Measurements from ENCODE around the gene LY6G5C.
"Not testable (repeated sequence)": the region's sequence is repeated elsewhere in the genome, so short reads cannot be mapped to it uniquely, and the experiment has no call there.

Gene LY6G5C

DNA sequence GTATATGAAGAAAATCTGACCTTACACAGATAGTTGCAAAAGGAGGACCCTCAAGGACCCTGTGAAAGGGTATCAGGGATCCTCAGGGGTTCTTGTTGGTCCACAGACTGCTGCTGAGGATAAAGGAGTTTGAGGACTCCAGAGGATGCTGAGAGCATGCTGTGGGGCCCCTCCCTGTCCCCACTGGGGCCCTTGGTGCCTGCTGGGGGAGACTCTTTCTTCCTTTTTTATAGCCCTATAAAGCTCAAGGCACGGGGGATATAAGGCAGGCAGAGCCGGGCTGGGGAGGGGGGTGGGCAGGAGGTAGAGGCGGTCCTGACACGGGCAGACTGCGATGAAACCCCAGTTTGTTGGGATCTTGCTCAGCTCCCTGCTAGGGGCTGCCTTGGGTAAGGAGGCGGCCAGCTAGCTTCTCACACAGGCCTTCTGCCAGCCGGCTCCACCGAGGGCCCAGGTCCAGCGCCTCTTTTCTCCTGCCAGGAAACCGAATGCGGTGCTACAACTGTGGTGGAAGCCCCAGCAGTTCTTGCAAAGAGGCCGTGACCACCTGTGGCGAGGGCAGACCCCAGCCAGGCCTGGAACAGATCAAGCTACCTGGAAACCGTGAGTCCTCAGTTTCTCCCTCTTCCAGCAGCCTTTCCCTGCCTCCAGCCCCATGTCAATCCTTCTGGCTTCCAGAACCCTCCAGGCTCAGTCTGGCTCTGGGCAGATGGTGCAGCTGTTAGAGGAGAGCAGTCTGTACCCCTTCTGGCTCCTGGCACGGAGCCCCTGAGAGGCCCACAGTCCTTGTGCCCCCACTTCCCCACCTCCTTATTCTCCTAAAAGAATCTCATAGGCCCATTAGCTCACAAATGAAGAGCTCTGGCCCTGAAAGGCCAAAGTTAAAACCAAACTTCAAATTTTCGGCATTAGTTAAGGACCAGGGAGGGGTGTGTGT is 34.4 kb upstream of the LY6G5C start, which contains the start of gene LY6G6D:
Gene LY6G6D, plus strand, starts transcription at position 327 of the 937 bp plus-strand sequence. Its CDS starts 8 bp downstream, at position 335.
- in situ Hi-C loops (cut with MboI; ENCODE audit: low sequenced_read_pairs): no loop called here

- in situ Hi-C loops (cut with MboI; ENCODE audit: low sequenced_read_pairs): no loop called here
These were observed 33.3 kb upstream of the LY6G5C start for GRCh38 chr6:31713991-31714684.

GRCh38 chr6:31713465-31713864 is 32.6 kb upstream of the LY6G5C start:
- in situ Hi-C loops (cut with MboI; ENCODE audit: low sequenced_read_pairs): no loop called here

GRCh38 chr6:31712296-31712695 is 31.4 kb upstream of the LY6G5C start:
- in situ Hi-C loops (cut with MboI; ENCODE audit: low sequenced_read_pairs): no loop called here

DNA sequence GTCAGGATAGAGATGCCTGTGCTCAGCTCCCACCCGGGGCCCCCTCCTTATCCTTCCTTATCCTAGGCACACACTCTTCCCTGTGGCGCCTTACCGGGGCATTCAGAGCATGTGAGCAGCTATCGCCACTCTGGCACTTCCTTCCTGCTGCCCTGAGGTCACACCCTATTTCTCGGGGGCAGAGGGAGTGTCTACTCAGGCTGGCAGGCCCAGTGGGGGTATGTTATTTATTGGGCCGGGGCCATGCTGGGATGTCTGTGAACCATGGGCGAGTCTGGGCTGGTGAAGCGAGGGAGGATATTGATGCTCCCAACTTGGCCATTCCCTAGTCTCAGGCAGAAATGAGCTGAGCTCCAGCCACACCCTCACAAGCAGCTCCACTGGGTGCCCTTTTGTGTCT is 30.4 kb upstream of the LY6G5C start:
- in situ Hi-C loops (cut with MboI; ENCODE audit: low sequenced_read_pairs): no loop called here

- in situ Hi-C loops (cut with MboI; ENCODE audit: low sequenced_read_pairs): no loop called here
These were observed 29.8 kb upstream of the LY6G5C start for GRCh38 chr6:31710523-31711219.

GRCh38 chr6:31709157-31709556 is 28.3 kb upstream of the LY6G5C start:
- in situ Hi-C loops (cut with MboI; ENCODE audit: low sequenced_read_pairs): not testable (repeated sequence)

DNA sequence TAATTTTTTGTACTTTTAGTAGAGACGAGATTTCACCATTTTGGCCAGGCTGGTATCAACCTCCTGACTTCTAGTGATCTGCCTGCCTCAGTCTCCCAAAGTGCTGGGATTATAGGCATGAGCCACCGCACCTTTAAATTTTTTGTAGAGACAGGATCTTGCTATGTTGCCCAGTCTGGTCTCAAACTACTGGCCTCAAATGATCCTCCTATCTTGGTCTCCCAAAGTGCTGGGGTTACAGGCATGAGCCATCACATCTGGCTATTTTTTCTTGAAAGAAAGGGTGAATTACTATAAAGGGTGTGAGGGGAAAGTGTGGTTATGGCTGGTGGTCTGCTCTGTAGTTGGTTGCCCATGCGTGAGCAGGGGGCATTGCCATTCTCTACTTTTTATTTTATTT is 27.4 kb upstream of the LY6G5C start:
- in situ Hi-C loops (cut with MboI; ENCODE audit: low sequenced_read_pairs): no loop called here

GRCh38 chr6:31707701-31708100 is 26.8 kb upstream of the LY6G5C start:
- in situ Hi-C loops (cut with MboI; ENCODE audit: low sequenced_read_pairs): no loop called here

- in situ Hi-C loops (cut with MboI; ENCODE audit: low sequenced_read_pairs): no loop called here
These were observed 25.7 kb upstream of the LY6G5C start, which contains the start of gene LY6G6F for GRCh38 chr6:31706599-31706998. Gene LY6G6F, plus strand, starts transcription at chr6:31706866. Its CDS starts 41 bp downstream, at chr6:31706907.

GRCh38 chr6:31705931-31706330 is 25.1 kb upstream of the LY6G5C start:
- in situ Hi-C loops (cut with MboI; ENCODE audit: low sequenced_read_pairs): no loop called here

DNA sequence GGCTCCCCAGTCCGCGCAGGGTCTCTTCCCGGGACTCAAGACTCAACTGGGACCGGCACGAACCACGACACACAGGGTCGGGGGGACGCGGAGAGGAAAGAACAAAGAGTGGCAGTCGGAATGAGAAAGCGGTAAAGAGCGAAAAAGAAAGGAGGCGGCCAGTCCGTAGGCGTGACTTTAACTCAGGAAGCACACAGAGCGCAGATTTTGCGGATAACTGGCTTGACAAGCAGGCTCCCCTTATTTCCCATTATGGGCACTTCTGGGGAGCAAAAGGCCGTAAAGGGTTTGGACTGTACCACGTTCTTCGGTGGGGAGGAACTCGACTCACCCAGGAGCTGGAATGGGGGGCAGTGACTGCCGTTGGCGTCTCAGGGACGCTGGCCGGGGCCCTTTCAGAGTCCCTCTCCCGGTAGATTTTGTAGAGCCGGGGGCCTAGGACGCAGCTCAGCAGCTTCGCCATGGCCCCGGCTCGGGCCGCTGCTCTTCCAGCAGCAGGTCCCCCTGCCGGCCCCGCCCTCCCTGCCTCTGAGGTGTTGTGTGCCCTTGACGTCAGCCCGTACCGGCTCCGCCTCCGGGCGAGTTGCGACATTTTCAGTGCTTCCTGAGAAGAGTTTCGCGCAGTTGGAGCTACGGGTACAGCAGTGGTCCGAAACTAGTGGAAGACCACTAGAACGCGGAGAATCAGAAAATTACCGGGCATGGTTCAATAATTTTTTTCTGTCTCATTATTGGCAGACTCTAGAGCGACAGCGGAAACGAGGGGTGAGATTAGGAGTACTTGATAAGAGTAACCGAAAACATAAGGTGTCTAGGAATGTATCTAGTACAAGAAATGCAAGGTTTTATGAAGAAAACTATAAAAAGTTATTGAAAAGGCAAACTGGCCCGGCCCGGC is 22.2 kb upstream of the LY6G5C start, which contains the start of gene ABHD16A:
Gene ABHD16A, minus strand, starts transcription at position 506 of the 898 bp plus-strand sequence. Its CDS starts 43 bp downstream, at position 463.
- in situ Hi-C loops (cut with MboI; ENCODE audit: low sequenced_read_pairs): no loop called here

GRCh38 chr6:31702405-31702818 is 21.5 kb upstream of the LY6G5C start:
- in situ Hi-C loops (cut with MboI; ENCODE audit: low sequenced_read_pairs): no loop called here

GRCh38 chr6:31701666-31702404 is 21.0 kb upstream of the LY6G5C start:
- in situ Hi-C loops (cut with MboI; ENCODE audit: low sequenced_read_pairs): no loop called here

GRCh38 chr6:31700740-31701401 is 20.0 kb upstream of the LY6G5C start:
- in situ Hi-C loops (cut with MboI; ENCODE audit: low sequenced_read_pairs): no loop called here

DNA sequence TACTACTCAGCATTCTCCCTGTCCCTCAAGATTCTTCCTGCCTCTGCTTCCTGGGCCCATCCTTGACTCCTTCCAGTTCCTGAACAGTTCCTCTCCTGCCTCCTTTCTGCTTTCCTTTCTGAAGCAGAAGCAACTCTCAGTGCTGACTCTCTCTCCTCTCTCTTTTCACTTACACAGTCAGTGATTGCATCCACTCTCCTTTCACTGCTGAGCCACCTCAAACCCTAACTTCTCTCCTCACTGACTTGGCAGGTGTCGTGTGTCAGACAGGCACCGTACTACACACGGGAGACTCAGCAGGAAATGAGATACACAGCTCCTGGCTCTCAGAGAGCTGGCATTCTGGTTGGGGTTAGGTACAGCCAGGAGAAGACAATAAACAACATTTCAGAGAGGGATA is 16.7 kb upstream of the LY6G5C start:
- in situ Hi-C loops (cut with MboI; ENCODE audit: low sequenced_read_pairs): no loop called here

DNA sequence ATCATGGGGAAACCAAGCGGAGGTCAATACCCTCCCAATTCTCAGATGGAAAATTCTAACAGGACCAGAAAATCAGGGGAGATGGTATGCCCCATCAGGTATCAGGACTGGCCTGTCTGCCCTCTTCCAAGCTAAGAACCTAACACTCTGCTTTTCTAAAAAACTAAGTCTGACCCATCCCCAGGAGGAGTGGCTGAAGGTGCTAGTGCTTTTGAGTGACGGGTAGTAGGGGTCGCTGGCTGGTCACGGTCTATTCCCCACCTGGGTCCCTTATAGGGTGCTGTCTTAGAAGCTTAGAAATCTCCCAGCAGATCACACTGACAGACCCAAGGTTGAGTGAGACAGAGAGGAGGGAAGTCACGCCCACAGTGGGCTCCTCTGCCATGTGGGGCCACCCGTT is 12.7 kb upstream of the LY6G5C start:
- in situ Hi-C loops (cut with MboI; ENCODE audit: low sequenced_read_pairs): no loop called here

DNA sequence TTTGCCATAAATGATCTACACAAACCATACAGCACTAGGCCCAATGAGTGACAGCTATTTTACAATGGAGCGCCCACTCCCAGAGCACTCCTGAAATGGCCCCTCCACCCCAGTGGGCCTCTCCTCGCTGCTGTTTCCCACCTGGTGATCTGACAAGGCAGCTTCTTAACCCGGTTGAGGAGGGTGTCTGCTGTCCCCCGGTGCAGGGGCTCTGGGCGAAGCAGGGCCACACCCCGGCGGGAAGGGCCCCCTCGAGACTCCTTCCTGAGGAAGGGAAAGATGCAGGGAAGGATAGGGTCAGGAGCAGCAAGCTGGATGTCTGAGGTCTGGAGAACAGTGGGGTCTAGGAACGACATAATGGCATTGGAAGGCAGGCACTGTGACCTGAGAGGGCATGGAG is 12.0 kb upstream of the LY6G5C start:
- in situ Hi-C loops (cut with MboI; ENCODE audit: low sequenced_read_pairs): no loop called here

DNA sequence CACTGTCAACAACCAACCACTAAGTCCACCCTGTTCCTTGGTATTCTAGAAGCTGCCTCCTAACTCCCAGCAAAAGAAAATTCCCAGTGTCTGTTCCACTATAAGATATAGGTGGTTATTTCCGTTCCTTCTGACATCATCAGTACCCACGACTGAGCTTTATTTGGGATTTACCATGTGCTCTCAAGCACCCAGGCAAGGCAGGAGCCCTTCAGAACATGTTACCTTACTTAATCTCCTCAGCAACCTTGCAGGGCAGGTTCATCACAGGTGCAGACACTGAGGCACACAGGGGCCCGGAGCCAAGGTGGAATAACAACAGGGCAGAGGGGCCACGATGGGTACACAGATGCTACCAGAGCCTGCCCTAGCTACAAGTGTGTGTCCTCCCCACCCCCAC is 11.5 kb upstream of the LY6G5C start:
- in situ Hi-C loops (cut with MboI; ENCODE audit: low sequenced_read_pairs): no loop called here
